ENCODE measurements around the gene CCNI. TPM values are rescaled to one million over a fixed set of nuclear protein-coding genes. Genes with fewer than 3 reads are reported as not detected.
A peak's percentile ranks its signal among the peaks of the same experiment; 100 is the strongest.

Gene CCNI
- polyA plus RNA-seq, 1 of the 3 experiments (the other 2 are of a cell fraction), result 56.8 TPM

- H4K20me1 ChIP-seq (ENCODE audit: insufficient read depth), result no peaks in the 10 kb centered on the region
- H3F3A ChIP-seq (replicated peaks; ENCODE audit: insufficient read depth), result peaks cover 41% of the 10 kb centered on the region
- CTCF ChIA-PET, result interaction anchor here (1.0 to 1.1 kb wide), 2 partner anchors 9 to 190 kb away, joined by 3 to 6 read pairs; no protein-coding TSS in a partner anchor
- TF ChIP-seq TAF1 (IDR thresholded peaks at IDR 0.05; ENCODE audit: borderline replicate concordance, low read depth, low read length) (no peak), TEAD4 (IDR thresholded peaks at IDR 0.05; ENCODE audit: borderline replicate concordance, insufficient read depth) (no peak), FOXM1 (IDR thresholded peaks at IDR 0.05; ENCODE audit: low read depth) (no peak), IRF3 (IDR thresholded peaks at IDR 0.05; ENCODE audit: low read depth, low read length) (no peak), ELF1 (IDR thresholded peaks at IDR 0.05) (no peak), MXI1 (IDR thresholded peaks at IDR 0.05; ENCODE audit: low read depth, low read length) (no peak), USF2 (IDR thresholded peaks at IDR 0.05; ENCODE audit: borderline replicate concordance, low read depth, low read length) (no peak), TCF12 (IDR thresholded peaks at IDR 0.05) (peak; percentile 18; the same call in 1 of the 2 replicates)
- H2AFZ ChIP-seq (ENCODE audit: low read depth), result no peak overlapping the region
- peaks cover 78 to 82% of the 10 kb centered on the region in 2 experiments for H3K36me3 ChIP-seq (replicated peaks in 1 of 2; ENCODE audit: control insufficient read depth in 1 of 2, insufficient read depth in 2 of 2, low read length in 1 of 2)
- WGBS (ENCODE audit: low lambda C conversion rate), result 71% methylated on average over 2 of the region's 2 CpGs
- H3K9me3 ChIP-seq, result no peaks in the 10 kb centered on the region
- no peak overlapping the region for H3K4me2 ChIP-seq
- no peak overlapping the region for H3K4me3 ChIP-seq (ENCODE audit: low read depth in 2 of 2, low read length in 1 of 2)
- no peaks in the 10 kb centered on the region for H3K9me2 ChIP-seq
- peaks cover 3% of the 10 kb centered on the region; the same call in 1 of the 2 replicates for H3K79me2 ChIP-seq (ENCODE audit: insufficient read depth)
- no peak for DNase-seq
- peak overlapping the region in 1 of 2 experiments; percentile 41; a peak in 3 of 4 replicates for H3K27ac ChIP-seq (ENCODE audit: low read depth in 2 of 2, low read length in 1 of 2)
- no peaks in the 10 kb centered on the region for H3K27me3 ChIP-seq (ENCODE audit: insufficient read depth)
- POLR2A ChIA-PET, result no interaction called here
- H3K4me1 ChIP-seq (ENCODE audit: control insufficient read depth in 1 of 2, insufficient read depth in 2 of 2, low read depth in 1 of 2, low read length in 1 of 2), result peaks cover 0 to 6% of the 10 kb centered on the region in 2 experiments; a peak in 1 of 4 replicates
- H3K9ac ChIP-seq, result no peak overlapping the region
Measured at GRCh38 chr4:77036206-77036605, 39.6 kb downstream of the CCNI start.

GRCh38 chr4:77035153-77035552 lies 40.6 kb downstream of the CCNI start:
- Histone ChIP-seq H3K9me2 (no peaks in the 10 kb centered on the region), H3K4me1 (ENCODE audit: control insufficient read depth in 1 of 2, insufficient read depth in 2 of 2, low read depth in 1 of 2, low read length in 1 of 2) (peaks cover 0 to 6% of the 10 kb centered on the region in 2 experiments; a peak in 1 of 4 replicates), H3F3A (replicated peaks; ENCODE audit: insufficient read depth) (peaks cover 32% of the 10 kb centered on the region), H3K36me3 (replicated peaks in 1 of 2; ENCODE audit: control insufficient read depth in 1 of 2, insufficient read depth in 2 of 2, low read length in 1 of 2) (peaks cover 81 to 87% of the 10 kb centered on the region in 2 experiments), H3K9ac (no peak overlapping the region), H3K4me3 (ENCODE audit: low read depth in 2 of 2, low read length in 1 of 2) (no peak overlapping the region), H3K4me2 (no peak overlapping the region), H3K27ac (ENCODE audit: low read depth in 2 of 2, low read length in 1 of 2) (peak overlapping the region in 1 of 2 experiments; percentile 41; a peak in 1 of 4 replicates), H4K20me1 (ENCODE audit: insufficient read depth) (no peaks in the 10 kb centered on the region), H3K27me3 (ENCODE audit: insufficient read depth) (no peaks in the 10 kb centered on the region), H2AFZ (ENCODE audit: low read depth) (no peak overlapping the region), H3K79me2 (ENCODE audit: insufficient read depth) (peaks cover 9% of the 10 kb centered on the region; the same call in 1 of the 2 replicates), H3K9me3 (no peaks in the 10 kb centered on the region)
- ChIA-PET CTCF (interaction anchor here (6.8 kb wide), 1 partner anchor 9 kb away, joined by 55 read pairs; no protein-coding TSS in a partner anchor), POLR2A (no interaction called here)
- 89% methylated on average over 1 of the region's 1 CpG for WGBS (ENCODE audit: low lambda C conversion rate)
- DNase-seq, result no peak
- TF ChIP-seq MAX (IDR thresholded peaks at IDR 0.05; ENCODE audit: low read depth) (no peak), RXRA (IDR thresholded peaks at IDR 0.05; ENCODE audit: borderline replicate concordance, low read depth) (no peak), GATA2 (CRISPR knock-in tag; IDR thresholded peaks at IDR 0.05) (no peak), FOXM1 (IDR thresholded peaks at IDR 0.05; ENCODE audit: low read depth) (no peak), EP300 (IDR thresholded peaks at IDR 0.05; ENCODE audit: borderline replicate concordance in 1 of 2, low read depth in 1 of 2, low read length in 1 of 2) (no peak), ELF1 (IDR thresholded peaks at IDR 0.05) (no peak), MXI1 (IDR thresholded peaks at IDR 0.05; ENCODE audit: low read depth, low read length) (no peak), RFX5 (IDR thresholded peaks at IDR 0.05; ENCODE audit: low read length) (no peak), YY1 (IDR thresholded peaks at IDR 0.05; ENCODE audit: low read depth) (no peak), SMC3 (IDR thresholded peaks at IDR 0.05; ENCODE audit: low read depth, low read length) (no peak), IRF3 (IDR thresholded peaks at IDR 0.05; ENCODE audit: low read depth, low read length) (no peak), RAD21 (IDR thresholded peaks at IDR 0.05; ENCODE audit: low read length) (no peak), USF2 (IDR thresholded peaks at IDR 0.05; ENCODE audit: borderline replicate concordance, low read depth, low read length) (no peak), CTCF (IDR thresholded peaks at IDR 0.05) (no peak), FOXJ3 (CRISPR knock-in tag; IDR thresholded peaks at IDR 0.05) (no peak), USF1 (IDR thresholded peaks at IDR 0.05; ENCODE audit: borderline replicate concordance, low read depth) (no peak), NFIC (IDR thresholded peaks at IDR 0.05; ENCODE audit: borderline replicate concordance) (no peak)

Measured in SK-N-SH (cell line).